ENCODE results near the gene ROR2. TPM values are rescaled to one million over a fixed set of nuclear protein-coding genes. Genes with fewer than 3 reads are reported as not detected.

Gene ROR2
- total RNA-seq, 1 donor: 13.8 TPM

DNA sequence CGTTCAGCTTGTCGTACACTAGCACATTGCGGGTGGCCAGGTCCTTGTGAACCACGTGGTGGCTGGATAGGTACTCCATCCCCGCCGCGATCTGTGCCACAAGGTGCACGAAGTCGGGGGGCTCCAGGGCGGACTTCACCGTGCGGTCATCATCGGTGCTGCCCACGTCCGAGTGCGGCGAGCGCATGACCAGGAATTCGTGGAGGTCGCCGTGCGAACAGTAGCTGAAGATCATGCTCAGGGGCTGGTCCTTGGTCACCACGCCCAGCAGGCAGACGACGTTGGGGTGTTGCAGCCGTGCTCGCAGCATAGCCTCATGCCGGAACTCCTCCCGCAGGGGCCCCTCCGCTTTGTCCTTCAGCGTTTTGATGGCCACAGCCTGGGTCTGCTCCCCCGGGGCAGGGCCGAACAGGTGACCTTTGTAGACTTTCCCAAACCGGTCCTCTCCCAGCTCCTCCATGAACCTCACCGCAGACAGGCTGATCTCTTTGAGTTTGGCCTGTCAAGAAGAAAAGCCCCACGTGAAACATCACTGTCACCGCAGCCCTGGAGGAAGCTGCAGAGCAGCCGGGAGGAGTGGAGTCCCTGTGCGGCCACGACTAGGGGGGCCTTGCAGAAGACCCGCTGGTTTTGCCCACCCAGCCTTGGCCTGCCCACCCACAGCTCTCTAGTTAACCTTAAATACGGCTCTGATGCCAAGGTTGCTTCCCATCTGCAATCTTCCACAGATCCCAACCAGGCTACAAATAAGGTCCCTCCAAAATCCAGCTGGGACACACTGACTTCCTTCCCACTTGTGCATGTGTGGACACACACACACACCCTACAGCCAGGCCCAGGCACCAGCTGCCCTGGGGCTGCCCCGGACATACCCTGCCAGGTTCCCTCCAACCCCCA lies 225.2 kb downstream of the ROR2 start:
- Histone ChIP-seq H3K4me2 (ENCODE audit: insufficient read depth, low read length) (no peak overlapping the region), H3K4me3 (ENCODE audit: insufficient read depth, low read length) (no peak overlapping the region), H3K4me1 (ENCODE audit: insufficient read depth, low read length) (no peaks in the 10 kb centered on the region), H3K27me3 (ENCODE audit: insufficient read depth, low read length) (no peaks in the 10 kb centered on the region), H4K20me1 (ENCODE audit: insufficient read depth, low read length) (no peaks in the 10 kb centered on the region), H3K36me3 (ENCODE audit: insufficient read depth, low read length) (no peaks in the 10 kb centered on the region), H3K9me3 (ENCODE audit: low read depth, low read length) (no peaks in the 10 kb centered on the region), H3K27ac (ENCODE audit: low read depth, low read length) (no peak overlapping the region), H3K79me2 (ENCODE audit: insufficient read depth, low read length) (no peaks in the 10 kb centered on the region), H2AFZ (ENCODE audit: low read length) (no peak overlapping the region)
- TF ChIP-seq CTCF (IDR thresholded peaks at IDR 0.05; ENCODE audit: extremely low read depth, low read depth, low read length): no peak
- DNase-seq (ENCODE audit: insufficient read length, low spot score, missing footprints): peak; percentile 66

GRCh38 chr9:91724068-91724440 lies 226.0 kb downstream of the ROR2 start:
- DNase-seq (ENCODE audit: insufficient read length, low spot score, missing footprints): no peak
- Histone ChIP-seq H3K79me2 (ENCODE audit: insufficient read depth, low read length) (no peaks in the 10 kb centered on the region), H3K36me3 (ENCODE audit: insufficient read depth, low read length) (no peaks in the 10 kb centered on the region)

DNA sequence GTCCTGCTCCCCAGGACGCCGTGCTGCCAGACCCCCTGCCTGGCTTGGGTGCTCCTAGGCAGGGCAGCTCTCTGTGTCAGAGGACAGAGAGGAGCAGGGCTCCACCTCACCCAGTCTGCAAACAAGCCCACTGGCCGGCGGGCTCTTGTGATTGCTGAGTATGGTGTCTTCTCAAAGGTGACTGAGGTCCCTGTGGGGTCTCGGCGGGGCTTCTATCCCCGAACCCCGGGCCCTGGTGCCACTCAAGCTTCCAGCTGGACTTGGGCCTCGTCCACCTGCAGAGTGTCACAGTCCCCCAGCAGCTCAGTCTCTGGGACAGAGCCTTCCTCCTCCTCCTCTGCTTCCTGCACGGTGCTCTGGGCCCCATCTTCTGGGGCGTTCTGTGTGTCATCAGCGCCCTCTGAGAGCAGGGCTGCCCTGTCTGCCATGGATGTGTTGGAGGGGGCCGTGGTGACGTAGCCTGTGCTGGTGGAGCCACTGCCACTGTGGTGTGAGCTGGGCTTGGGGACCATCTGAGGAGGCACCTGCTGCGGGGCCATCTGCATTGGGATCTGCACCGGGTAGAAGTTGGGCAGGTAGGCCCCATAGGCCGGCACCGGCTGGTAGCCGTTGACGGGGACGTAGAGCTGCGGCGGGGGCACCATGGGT lies 226.5 kb downstream of the ROR2 start:
- no peak for TF ChIP-seq CTCF (IDR thresholded peaks at IDR 0.05; ENCODE audit: extremely low read depth, low read depth, low read length)
- Histone ChIP-seq H3K4me2 (ENCODE audit: insufficient read depth, low read length) (no peak overlapping the region), H2AFZ (ENCODE audit: low read length) (no peak overlapping the region), H4K20me1 (ENCODE audit: insufficient read depth, low read length) (no peaks in the 10 kb centered on the region), H3K27ac (ENCODE audit: low read depth, low read length) (no peak overlapping the region), H3K36me3 (ENCODE audit: insufficient read depth, low read length) (no peaks in the 10 kb centered on the region), H3K9me3 (ENCODE audit: low read depth, low read length) (no peaks in the 10 kb centered on the region), H3K4me1 (ENCODE audit: insufficient read depth, low read length) (no peaks in the 10 kb centered on the region), H3K27me3 (ENCODE audit: insufficient read depth, low read length) (no peaks in the 10 kb centered on the region), H3K4me3 (ENCODE audit: insufficient read depth, low read length) (no peak overlapping the region), H3K79me2 (ENCODE audit: insufficient read depth, low read length) (no peaks in the 10 kb centered on the region)
- peak; percentile 78 for DNase-seq (ENCODE audit: insufficient read length, low spot score, missing footprints)

More at GRCh38 chr9:91724068-91724440, 226.0 kb downstream of the ROR2 start:
- H3K27ac ChIP-seq (ENCODE audit: low read depth, low read length): no peak overlapping the region
- no peaks in the 10 kb centered on the region for H3K4me1 ChIP-seq (ENCODE audit: insufficient read depth, low read length)
- no peaks in the 10 kb centered on the region for H3K9me3 ChIP-seq (ENCODE audit: low read depth, low read length)
- no peak for TF ChIP-seq CTCF (IDR thresholded peaks at IDR 0.05; ENCODE audit: extremely low read depth, low read depth, low read length)
- no peak overlapping the region for H2AFZ ChIP-seq (ENCODE audit: low read length)
- no peaks in the 10 kb centered on the region for H4K20me1 ChIP-seq (ENCODE audit: insufficient read depth, low read length)
- H3K4me3 ChIP-seq (ENCODE audit: insufficient read depth, low read length): no peak overlapping the region
- H3K4me2 ChIP-seq (ENCODE audit: insufficient read depth, low read length): no peak overlapping the region
- H3K27me3 ChIP-seq (ENCODE audit: insufficient read depth, low read length): no peaks in the 10 kb centered on the region

Measured in osteoblast (primary cell).